LHCN-M2 (cell line): Measurements from ENCODE around the gene ARGLU1. TPM values are rescaled to one million over a fixed set of nuclear protein-coding genes. Genes with fewer than 3 reads are reported as not detected.

ENCODE experiments used
- DNase-seq: peaks from one replicate; pipeline ENCODE4 v3.0.0-alpha.2; 2012; ENCODE audit warnings: low read depth
- total RNA-seq: library from RNA; depleted of rRNA; stranded (reverse); fragments of >200 nt; gene quantifications from 2 replicates; pipeline ENCODE4 v1.2.3, GENCODE V29; 2014

ARGLU1 gene
- total RNA-seq, 1 experiment from 2014 or later, result 64.0 TPM

GRCh38 chr13:106548064-106548696 lies 19.8 kb downstream of the ARGLU1 start:
- DNase-seq, result no peak

GRCh38 chr13:106541826-106542225 lies 26.1 kb downstream of the ARGLU1 start:
- no peak for DNase-seq

- DNase-seq, result no peak
Measured at GRCh38 chr13:106540613-106541012, 27.3 kb downstream of the ARGLU1 start.

- no peak for DNase-seq
Measured at GRCh38 chr13:106537521-106537920, 30.4 kb downstream of the ARGLU1 start.

- DNase-seq, result peak; percentile 78
Measured at GRCh38 chr13:106536244-106537034, 31.5 kb downstream of the ARGLU1 start.

GRCh38 chr13:106535552-106536243 lies 32.2 kb downstream of the ARGLU1 start, which contains the start of gene EFNB2:
Gene EFNB2 (minus strand): TSS chr13:106535662. CDS start chr13:106534964, 698 bp downstream.
- peak; percentile 87 for DNase-seq

GRCh38 chr13:106534639-106535551 lies 33.0 kb downstream of the ARGLU1 start:
- peak; percentile 16 for DNase-seq

- DNase-seq, result peak; percentile 79
Measured at GRCh38 chr13:106533943-106534638, 33.8 kb downstream of the ARGLU1 start.

- peak; percentile 82 for DNase-seq
Measured at GRCh38 chr13:106533101-106533942, 34.6 kb downstream of the ARGLU1 start.

- DNase-seq, result peak; percentile 45
Measured at GRCh38 chr13:106532111-106532929, 35.6 kb downstream of the ARGLU1 start.

- no peak for DNase-seq
Measured at GRCh38 chr13:106530980-106531481, 36.9 kb downstream of the ARGLU1 start.

GRCh38 chr13:106530171-106530851 lies 37.6 kb downstream of the ARGLU1 start:
- DNase-seq, result no peak

- no peak for DNase-seq
Measured at GRCh38 chr13:106529415-106530170, 38.3 kb downstream of the ARGLU1 start.

GRCh38 chr13:106528718-106529414 lies 39.1 kb downstream of the ARGLU1 start:
- no peak for DNase-seq

- DNase-seq, result no peak
Measured at GRCh38 chr13:106527826-106528225, 40.1 kb downstream of the ARGLU1 start.

- no peak for DNase-seq
Measured at GRCh38 chr13:106527445-106527801, 40.5 kb downstream of the ARGLU1 start.
